ENCODE results near the gene TTC39B.

The TTC39B gene

GRCh38 chr9:15135164-15135792, 171.7 kb downstream of the TTC39B start:
- DNase-seq (ENCODE audit: low read depth in 2 of 2): no peak

GRCh38 chr9:15133488-15133887, 173.5 kb downstream of the TTC39B start:
- DNase-seq (ENCODE audit: low read depth in 2 of 2): no peak

- no peak for DNase-seq (ENCODE audit: low read depth in 2 of 2)
Observed at GRCh38 chr9:15132091-15132490, 174.9 kb downstream of the TTC39B start.

- no peak for DNase-seq (ENCODE audit: low read depth in 2 of 2)
Observed at GRCh38 chr9:15131094-15131493, 175.9 kb downstream of the TTC39B start.

GRCh38 chr9:15127831-15128230, 179.2 kb downstream of the TTC39B start:
- no peak for DNase-seq (ENCODE audit: low read depth in 2 of 2)

GRCh38 chr9:15121630-15122029, 185.4 kb downstream of the TTC39B start:
- no peak for DNase-seq (ENCODE audit: low read depth in 2 of 2)

GRCh38 chr9:15116130-15116580, 190.9 kb downstream of the TTC39B start:
- DNase-seq (ENCODE audit: low read depth in 2 of 2): no peak

GRCh38 chr9:15115702-15116101, 191.3 kb downstream of the TTC39B start:
- DNase-seq (ENCODE audit: low read depth in 2 of 2): no peak

- DNase-seq (ENCODE audit: low read depth in 2 of 2): no peak
Observed at GRCh38 chr9:15115041-15115440, 192.0 kb downstream of the TTC39B start.
